AG04449 (cell line): ENCODE data around the gene UBR1.
"Not testable (repeated sequence)": the region's sequence is repeated elsewhere in the genome, so short reads cannot be mapped to it uniquely, and the experiment has no call there.

ENCODE experiments used
- CTCF ChIA-PET: fragments of 350-600 bp; formaldehyde crosslinking; extraction: SDS; loops from one replicate; lab custom pipeline; 2021; ENCODE audit warnings: antibody characterized with exemption; lab: Yijun Ruan, JAX
- POLR2A ChIA-PET: fragments of 400-600, 350-600 bp; formaldehyde crosslinking; extraction: SDS; loops from one replicate; lab custom pipeline; 2020; ENCODE audit warnings: antibody characterized with exemption, inconsistent platforms; lab: Yijun Ruan, JAX
- DNase-seq: peaks from one replicate; pipeline ENCODE4 v3.0.0-alpha.2; 2010; ENCODE audit warnings: low read depth, low spot score
- H3K4me3 ChIP-seq: 2 replicates; pipeline ENCODE4 v1.5.1; 2011; ENCODE audit warnings: low read depth, mild to moderate bottlenecking, control low read depth, low read length
- TF ChIP-seq, protein P1 (sequence below): IDR thresholded peaks from one replicate; pipeline ENCODE4 v1.5.1; 2011; ENCODE audit warnings: mild to moderate bottlenecking, moderate library complexity, low read length, control low read depth, inconsistent platforms; ENCODE audit not compliant: insufficient read depth; ENCODE audit errors: missing control alignments

Gene UBR1

DNA sequence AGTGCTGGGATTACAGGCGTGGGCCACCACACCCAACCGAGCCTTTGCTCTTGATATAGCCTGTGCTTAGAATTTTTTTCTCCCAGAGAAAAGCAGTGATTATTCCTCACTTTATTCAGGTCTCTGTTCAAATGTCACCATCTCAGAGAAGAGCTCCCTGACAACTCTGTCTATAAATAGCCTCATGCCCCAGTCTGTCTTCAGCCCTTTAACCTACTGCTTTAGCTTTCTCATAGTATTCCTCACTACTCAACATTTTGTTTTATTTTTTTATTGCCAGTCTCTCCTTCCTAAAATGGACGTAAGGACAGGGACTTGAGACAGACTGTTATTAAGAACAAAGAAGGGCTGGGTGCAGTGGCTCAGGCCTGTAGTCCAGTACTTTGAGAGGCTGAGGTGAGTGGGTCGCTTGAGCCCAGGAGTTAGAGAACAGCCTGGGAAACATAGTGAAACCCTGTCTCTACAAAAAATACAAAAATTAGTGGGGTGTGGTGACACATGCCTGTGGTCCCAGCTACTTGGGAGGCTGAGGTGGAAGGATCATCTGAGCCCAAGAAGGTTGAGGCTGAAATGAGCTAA lies 106.5 kb downstream of the UBR1 start:
- DNase-seq, result no peak
- H3K4me3 ChIP-seq, result no peak overlapping the region
- CTCF ChIA-PET, result no interaction called here
- POLR2A ChIA-PET, result no interaction called here
- TF ChIP-seq, protein P1, sequence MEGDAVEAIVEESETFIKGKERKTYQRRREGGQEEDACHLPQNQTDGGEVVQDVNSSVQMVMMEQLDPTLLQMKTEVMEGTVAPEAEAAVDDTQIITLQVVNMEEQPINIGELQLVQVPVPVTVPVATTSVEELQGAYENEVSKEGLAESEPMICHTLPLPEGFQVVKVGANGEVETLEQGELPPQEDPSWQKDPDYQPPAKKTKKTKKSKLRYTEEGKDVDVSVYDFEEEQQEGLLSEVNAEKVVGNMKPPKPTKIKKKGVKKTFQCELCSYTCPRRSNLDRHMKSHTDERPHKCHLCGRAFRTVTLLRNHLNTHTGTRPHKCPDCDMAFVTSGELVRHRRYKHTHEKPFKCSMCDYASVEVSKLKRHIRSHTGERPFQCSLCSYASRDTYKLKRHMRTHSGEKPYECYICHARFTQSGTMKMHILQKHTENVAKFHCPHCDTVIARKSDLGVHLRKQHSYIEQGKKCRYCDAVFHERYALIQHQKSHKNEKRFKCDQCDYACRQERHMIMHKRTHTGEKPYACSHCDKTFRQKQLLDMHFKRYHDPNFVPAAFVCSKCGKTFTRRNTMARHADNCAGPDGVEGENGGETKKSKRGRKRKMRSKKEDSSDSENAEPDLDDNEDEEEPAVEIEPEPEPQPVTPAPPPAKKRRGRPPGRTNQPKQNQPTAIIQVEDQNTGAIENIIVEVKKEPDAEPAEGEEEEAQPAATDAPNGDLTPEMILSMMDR, result no peak

DNA sequence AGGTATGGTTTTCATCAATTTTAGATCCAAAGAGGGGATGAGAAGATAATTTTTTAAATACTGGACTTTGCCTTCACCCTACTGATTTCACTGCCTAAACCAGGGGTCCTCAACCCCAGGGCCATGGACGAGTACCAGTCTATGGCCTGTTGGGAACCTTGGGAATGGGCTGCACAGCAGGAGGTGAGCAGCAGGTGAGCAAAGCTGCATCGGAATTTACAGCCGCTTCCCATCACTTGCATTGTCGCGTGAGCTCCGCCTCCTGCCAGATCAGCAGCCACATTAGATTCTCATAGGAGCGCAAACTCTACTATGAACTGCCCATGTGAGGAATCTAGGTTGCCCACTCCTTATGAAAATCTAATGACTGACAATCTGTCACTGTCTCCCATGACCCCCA lies 109.0 kb downstream of the UBR1 start:
- no peak for DNase-seq
- ChIA-PET CTCF (interaction anchor here (2.0 kb wide), 1 partner anchor 291 kb away, joined by 5 read pairs; no protein-coding TSS in a partner anchor), POLR2A (no interaction called here)
- TF ChIP-seq, protein P1, result no peak
- no peak overlapping the region for H3K4me3 ChIP-seq

GRCh38 chr15:42994546-42994945 lies 111.3 kb downstream of the UBR1 start:
- peak; percentile 42 for DNase-seq
- CTCF ChIA-PET, result interaction anchor here (0.8 to 1.3 kb wide), 2 partner anchors 12 to 43 kb away, joined by 3 read pairs; no protein-coding TSS in a partner anchor
- TF ChIP-seq, protein P1, result no peak
- H3K4me3 ChIP-seq, result no peak overlapping the region
- POLR2A ChIA-PET, result interaction anchor here (0.6 kb wide), 1 partner anchor 319 kb away, joined by 4 read pairs; no protein-coding TSS in a partner anchor

DNA sequence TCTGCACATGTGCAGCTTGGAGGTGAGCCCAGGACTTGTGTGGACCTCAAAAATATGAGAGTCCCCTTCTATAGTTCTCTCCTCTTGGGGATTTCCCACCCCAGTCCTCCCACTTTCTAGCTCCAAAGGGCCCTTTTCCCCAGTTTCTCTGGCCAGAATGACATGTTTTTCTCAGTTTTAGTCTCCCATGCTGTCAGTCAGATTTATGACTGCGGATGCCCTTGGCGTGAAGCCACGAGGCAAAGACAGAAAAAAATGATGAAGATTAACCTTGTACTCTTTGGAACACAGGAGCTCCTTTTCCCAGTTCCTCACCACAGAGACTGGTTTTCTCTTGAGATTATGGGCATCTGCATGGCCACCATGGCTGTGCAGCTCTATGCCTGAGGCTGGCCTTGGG lies 113.2 kb downstream of the UBR1 start:
- H3K4me3 ChIP-seq, result no peak overlapping the region
- ChIA-PET CTCF (interaction anchor here (0.9 kb wide), 1 partner anchor 288 kb away, joined by 3 read pairs; no protein-coding TSS in a partner anchor), POLR2A (interaction anchor here (0.7 kb wide), 1 partner anchor 53 kb away, joined by 3 read pairs; no protein-coding TSS in a partner anchor)
- TF ChIP-seq, protein P1, result no peak
- no peak for DNase-seq

GRCh38 chr15:42986693-42987342 lies 119.0 kb downstream of the UBR1 start:
- no peak overlapping the region for H3K4me3 ChIP-seq
- POLR2A ChIA-PET, result no interaction called here
- TF ChIP-seq, protein P1, result no peak
- CTCF ChIA-PET, result no interaction called here
- no peak for DNase-seq

DNA sequence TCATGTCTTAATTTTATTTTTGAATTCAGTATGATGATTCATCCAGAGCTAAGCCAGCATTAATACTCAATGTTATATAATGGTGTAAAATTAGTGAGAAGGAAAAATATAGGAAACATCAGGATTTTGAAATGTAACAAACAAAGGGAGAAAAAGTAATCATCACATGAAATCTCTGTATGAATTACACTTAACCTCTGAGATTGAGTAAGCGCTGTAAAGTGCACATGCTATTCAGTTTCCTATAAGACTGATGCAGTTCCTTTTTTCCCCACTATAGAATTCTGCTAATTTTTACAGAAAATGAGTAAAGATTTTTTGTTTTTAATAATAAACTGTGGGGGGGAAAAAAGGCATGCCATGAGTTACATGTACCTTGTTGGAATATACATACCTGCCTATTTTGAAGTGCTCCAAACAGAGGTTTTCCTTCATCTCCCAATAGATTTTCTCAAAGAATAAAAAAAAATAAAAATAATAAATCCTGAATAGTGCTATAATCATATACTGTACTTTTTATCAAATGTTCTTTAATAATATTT lies 121.3 kb downstream of the UBR1 start:
- CTCF ChIA-PET, result no interaction called here
- no peak for DNase-seq

GRCh38 chr15:42979113-42979512 lies 126.7 kb downstream of the UBR1 start:
- H3K4me3 ChIP-seq, POLR2A ChIA-PET, CTCF ChIA-PET, DNase-seq: not testable (repeated sequence)

More for the DNA sequence above, 121.3 kb downstream of the UBR1 start:
- POLR2A ChIA-PET, result no interaction called here
- no peak overlapping the region for H3K4me3 ChIP-seq
- TF ChIP-seq, protein P1, result no peak
